Hepatocyte (in vitro differentiated cells): ENCODE results near the gene WDR46. TPM values are rescaled to one million over a fixed set of nuclear protein-coding genes. Genes with fewer than 3 reads are reported as not detected.

Experiments
- DNase-seq: peaks from one replicate; pipeline ENCODE4 v3.0.0-alpha.2; 2016; ENCODE audit warnings: low spot score
- H2AFZ ChIP-seq: fragments of 200-600 bp; sonication (generic); 2 replicates; pipeline ENCODE4 v1.6.0; 2016; ENCODE audit warnings: antibody characterized with exemption, mild to moderate bottlenecking
- H3K27ac ChIP-seq: fragments of 200-600 bp; sonication (generic); 2 replicates; pipeline ENCODE4 v1.5.1; 2016; ENCODE audit warnings: mild to moderate bottlenecking
- H3K27me3 ChIP-seq: fragments of 200-600 bp; sonication (generic); 2 replicates; pipeline ENCODE4 v1.6.1; 2016
- H3K36me3 ChIP-seq: fragments of 200-600 bp; sonication (generic); replicated peaks from 2 replicates; pipeline ENCODE4 v1.5.1; 2016; ENCODE audit warnings: low read depth; ENCODE audit not compliant: insufficient read depth
- H3K4me1 ChIP-seq: fragments of 200-600 bp; sonication (generic); 2 replicates; pipeline ENCODE4 v1.5.1; 2016; ENCODE audit warnings: mild to moderate bottlenecking, moderate library complexity; ENCODE audit not compliant: insufficient read depth
- H3K4me2 ChIP-seq: fragments of 200-600 bp; sonication (generic); 2 replicates; pipeline ENCODE4 v1.6.0; 2016
- H3K4me3 ChIP-seq: fragments of 200-600 bp; sonication (generic); 2 replicates; pipeline ENCODE4 v1.5.1; 2016; ENCODE audit warnings: mild to moderate bottlenecking
- H3K79me2 ChIP-seq: fragments of 200-600 bp; sonication (generic); 2 replicates; pipeline ENCODE4 v1.6.0; 2017; ENCODE audit warnings: mild to moderate bottlenecking
- H3K9me2 ChIP-seq: fragments of 200-600 bp; sonication (generic); replicated peaks from 2 replicates; pipeline ENCODE4 v1.6.0; 2017; ENCODE audit warnings: mild to moderate bottlenecking; ENCODE audit not compliant: insufficient read depth
- H3K9me3 ChIP-seq: fragments of 200-600 bp; sonication (generic); 2 replicates; pipeline ENCODE4 v1.5.1; 2016; ENCODE audit warnings: low read depth, mild to moderate bottlenecking
- H4K20me1 ChIP-seq: fragments of 200-600 bp; sonication (generic); 2 replicates; pipeline ENCODE4 v1.6.0; 2016; ENCODE audit warnings: mild to moderate bottlenecking; ENCODE audit not compliant: insufficient read depth, poor library complexity, severe bottlenecking
- CTCF ChIP-seq: fragments of 200-600 bp; sonication (generic); IDR thresholded peaks from 2 replicates; pipeline ENCODE4 v1.5.1; 2016; ENCODE audit warnings: antibody characterized with exemption, mild to moderate bottlenecking; ENCODE audit not compliant: poor library complexity
- EZH2 ChIP-seq: fragments of 200-600 bp; sonication (generic); IDR thresholded peaks from 2 replicates; pipeline ENCODE4 v1.6.1; 2016; ENCODE audit warnings: antibody characterized with exemption, mild to moderate bottlenecking, borderline replicate concordance
- EZH2phosphoT487 ChIP-seq: fragments of 200-600 bp; sonication (generic); IDR thresholded peaks from one replicate; pipeline ENCODE4 v1.6.1; 2018; ENCODE audit warnings: antibody characterized with exemption, mild to moderate bottlenecking, low read depth, moderate library complexity; ENCODE audit not compliant: unreplicated experiment, severe bottlenecking
- WGBS: methylation state at CpG from one replicate; pipeline ENCODE4 v1.1.6; 2016; ENCODE audit warnings: low lambda C conversion rate; ENCODE audit errors: missing lambda C conversion rate; 5-methylcytosine and 5-hydroxymethylcytosine counted together
- polyA plus RNA-seq: library from polyadenylated mRNA; unstranded; fragments of >200 nt; fragmentation: Nextera tagmentation; extraction: Ambion mirVana; gene quantifications from 2 replicates; pipeline ENCODE4 v1.2.1, GENCODE V29; 2016
- total RNA-seq: library from RNA; depleted of rRNA; stranded (reverse); fragments of >200 nt; gene quantifications from 2 replicates; pipeline ENCODE4 v1.2.3, GENCODE V29; 2014

The WDR46 gene
- total and polyA plus RNA-seq, 2 experiments from 2014 or later = 51.1 to 84.2 TPM

GRCh38 chr6:33333666-33334065 lies 44.6 kb upstream of the WDR46 start:
- Histone ChIP-seq H3K9me3 (no peaks in the 10 kb centered on the region), H3K36me3 (no peaks in the 10 kb centered on the region), H3K4me2 (no peak overlapping the region), H3K4me1 (no peaks in the 10 kb centered on the region), H3K27ac (no peak overlapping the region), H3K4me3 (no peak overlapping the region), H3K27me3 (no peaks in the 10 kb centered on the region), H3K79me2 (no peaks in the 10 kb centered on the region), H3K9me2 (no peaks in the 10 kb centered on the region), H2AFZ (no peak overlapping the region), H4K20me1 (no peaks in the 10 kb centered on the region)
- no peak for TF ChIP-seq EZH2
- no peak for TF ChIP-seq CTCF
- no peak for TF ChIP-seq EZH2phosphoT487
- 93% methylated on average over 4 of the region's 4 CpGs for WGBS
- DNase-seq = no peak

- no peak for DNase-seq
- Histone ChIP-seq H4K20me1 (no peaks in the 10 kb centered on the region), H3K27ac (no peak overlapping the region), H3K4me3 (no peak overlapping the region), H3K79me2 (no peaks in the 10 kb centered on the region), H3K4me2 (no peak overlapping the region), H3K36me3 (no peaks in the 10 kb centered on the region), H3K9me3 (no peaks in the 10 kb centered on the region), H2AFZ (no peak overlapping the region), H3K27me3 (no peaks in the 10 kb centered on the region), H3K4me1 (no peaks in the 10 kb centered on the region), H3K9me2 (no peaks in the 10 kb centered on the region)
- 93% methylated on average over 10 of the region's 10 CpGs for WGBS
- TF ChIP-seq EZH2 (no peak), CTCF (no peak), EZH2phosphoT487 (no peak)
Measured at GRCh38 chr6:33330736-33331135, 41.7 kb upstream of the WDR46 start.

- DNase-seq = no peak
- H3K27ac ChIP-seq = no peak overlapping the region
- peaks cover 1% of the 10 kb centered on the region for H3K4me1 ChIP-seq
- no peaks in the 10 kb centered on the region for H3K9me2 ChIP-seq
- TF ChIP-seq EZH2phosphoT487 = no peak
- no peaks in the 10 kb centered on the region for H3K27me3 ChIP-seq
- H2AFZ ChIP-seq = no peak overlapping the region
- no peaks in the 10 kb centered on the region for H3K79me2 ChIP-seq
- 81% methylated on average over 5 of the region's 5 CpGs for WGBS
- no peaks in the 10 kb centered on the region for H3K9me3 ChIP-seq
- no peaks in the 10 kb centered on the region for H4K20me1 ChIP-seq
- H3K4me2 ChIP-seq = no peak overlapping the region
- H3K4me3 ChIP-seq = no peak overlapping the region
- no peaks in the 10 kb centered on the region for H3K36me3 ChIP-seq
Measured at GRCh38 chr6:33329058-33329457, 40.0 kb upstream of the WDR46 start.

GRCh38 chr6:33324125-33324524 lies 35.1 kb upstream of the WDR46 start:
- peak overlapping the region; percentile 13 for H3K27ac ChIP-seq
- peak overlapping the region; percentile 45 for H2AFZ ChIP-seq
- no peaks in the 10 kb centered on the region for H3K36me3 ChIP-seq
- no peaks in the 10 kb centered on the region for H3K9me2 ChIP-seq
- H3K4me3 ChIP-seq = peak overlapping the region; percentile 18
- TF ChIP-seq EZH2phosphoT487 = no peak
- TF ChIP-seq CTCF = no peak
- TF ChIP-seq EZH2 = no peak
- no peaks in the 10 kb centered on the region for H4K20me1 ChIP-seq
- H3K79me2 ChIP-seq = peaks cover 29% of the 10 kb centered on the region
- no peaks in the 10 kb centered on the region for H3K27me3 ChIP-seq
- H3K4me2 ChIP-seq = peak overlapping the region; percentile 74
- WGBS = 59% methylated on average over 7 of the region's 7 CpGs
- no peak for DNase-seq
- H3K4me1 ChIP-seq = peaks cover 11% of the 10 kb centered on the region
- no peaks in the 10 kb centered on the region for H3K9me3 ChIP-seq
